GM12872 (cell line): Measurements from ENCODE around the gene ISG15.
A peak's percentile ranks its signal among the peaks of the same experiment; 100 is the strongest.

ENCODE experiments used
- CTCF ChIP-seq: IDR thresholded peaks from 3 replicates; pipeline ENCODE4 v1.5.1; 2011; ENCODE audit warnings: low read depth, mild to moderate bottlenecking, low read length, moderate library complexity; ENCODE audit not compliant: insufficient read depth

The ISG15 gene

DNA sequence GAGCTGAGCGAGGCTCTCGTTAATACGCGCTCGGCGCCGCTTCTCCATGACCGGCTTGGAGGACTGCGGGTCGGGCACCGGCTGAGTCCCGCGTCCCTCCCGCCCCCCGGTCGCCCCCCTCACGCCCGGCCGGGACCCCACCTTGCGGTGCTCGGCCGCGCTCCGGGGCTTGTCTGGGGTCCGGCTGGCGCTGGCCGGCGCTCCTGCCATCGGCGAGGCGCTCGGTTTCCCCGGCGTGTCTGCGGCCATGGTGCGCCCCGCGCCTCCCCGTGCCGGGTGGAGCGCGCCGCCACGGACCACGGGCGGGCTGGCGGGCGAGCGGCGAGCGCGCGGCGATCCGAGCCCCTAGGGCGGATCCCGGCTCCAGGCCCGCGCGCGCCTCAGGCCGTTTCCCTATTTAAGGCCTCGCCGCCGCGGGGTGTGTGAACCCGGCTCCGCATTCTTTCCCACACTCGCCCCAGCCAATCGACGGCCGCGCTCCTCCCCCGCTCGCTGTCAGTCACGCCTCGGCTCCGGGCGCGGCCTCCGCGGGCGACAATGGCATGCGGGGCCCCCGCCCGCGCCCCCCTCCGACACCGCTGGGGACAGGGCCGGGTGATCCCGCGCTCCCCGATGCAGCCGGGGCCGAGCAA is 13.5 kb upstream of the ISG15 start, which contains the start of gene HES4:
HES4 (minus strand) TSS at position 373 of the 632 bp plus-strand sequence; CDS start at position 249, 124 bp downstream.
- TF ChIP-seq CTCF = no peak

- no peak for TF ChIP-seq CTCF
Measured at GRCh38 chr1:1000357-1001056, 12.8 kb upstream of the ISG15 start.

- TF ChIP-seq CTCF = no peak
Measured at GRCh38 chr1:1001057-1001783, 12.1 kb upstream of the ISG15 start.

GRCh38 chr1:1003618-1004419 is 9.5 kb upstream of the ISG15 start:
- no peak for TF ChIP-seq CTCF

- TF ChIP-seq CTCF = no peak
Measured at GRCh38 chr1:1004420-1004779, 8.9 kb upstream of the ISG15 start.

GRCh38 chr1:1004780-1005697 is 8.3 kb upstream of the ISG15 start:
- TF ChIP-seq CTCF = 0 out of 3 replicates have a peak, but pooled peaks have one; percentile 5
